Measurements from ENCODE around the gene SZT2.
"Not testable (repeated sequence)": the region's sequence is repeated elsewhere in the genome, so short reads cannot be mapped to it uniquely, and the experiment has no call there.

The SZT2 gene

GRCh38 chr1:43382027-43382779, 7.5 kb upstream of the SZT2 start:
- Histone ChIP-seq H3K9ac (ENCODE audit: low read length) (no peak overlapping the region), H3K36me3 (ENCODE audit: control insufficient read depth, insufficient read depth, low read length) (peaks cover 38% of the 10 kb centered on the region), H3K27ac (ENCODE audit: low read depth, low read length) (no peak overlapping the region), H3K4me3 (ENCODE audit: low read length) (no peak overlapping the region), H3K27me3 (ENCODE audit: control insufficient read depth, insufficient read depth, low read length) (no peaks in the 10 kb centered on the region), H3K4me1 (ENCODE audit: control insufficient read depth, insufficient read depth, low read length) (peaks cover 4% of the 10 kb centered on the region)

GRCh38 chr1:43383449-43383848, 6.2 kb upstream of the SZT2 start:
- Histone ChIP-seq H3K36me3 (ENCODE audit: control insufficient read depth, insufficient read depth, low read length) (peaks cover 38% of the 10 kb centered on the region), H3K27ac (ENCODE audit: low read depth, low read length) (no peak overlapping the region), H3K4me3 (ENCODE audit: low read length) (no peak overlapping the region), H3K4me1 (ENCODE audit: control insufficient read depth, insufficient read depth, low read length) (peaks cover 7% of the 10 kb centered on the region), H3K9ac (ENCODE audit: low read length) (no peak overlapping the region), H3K27me3 (ENCODE audit: control insufficient read depth, insufficient read depth, low read length) (no peaks in the 10 kb centered on the region)

GRCh38 chr1:43386676-43387075, 3.0 kb upstream of the SZT2 start:
- no peak overlapping the region for H3K4me3 ChIP-seq (ENCODE audit: low read length)
- H3K36me3 ChIP-seq (ENCODE audit: control insufficient read depth, insufficient read depth, low read length) = peaks cover 35% of the 10 kb centered on the region

GRCh38 chr1:43387976-43388599, 1.6 kb upstream of the SZT2 start:
- Histone ChIP-seq H3K27me3 (ENCODE audit: control insufficient read depth, insufficient read depth, low read length) (no peaks in the 10 kb centered on the region), H3K9ac (ENCODE audit: low read length) (no peak overlapping the region), H3K4me1 (ENCODE audit: control insufficient read depth, insufficient read depth, low read length) (peaks cover 13% of the 10 kb centered on the region), H3K36me3 (ENCODE audit: control insufficient read depth, insufficient read depth, low read length) (peaks cover 32% of the 10 kb centered on the region), H3K27ac (ENCODE audit: low read depth, low read length) (no peak overlapping the region), H3K4me3 (ENCODE audit: low read length) (peak overlapping the region; percentile 80)

More at GRCh38 chr1:43386676-43387075, 3.0 kb upstream of the SZT2 start:
- no peak overlapping the region for H3K27ac ChIP-seq (ENCODE audit: low read depth, low read length)
- H3K4me1 ChIP-seq (ENCODE audit: control insufficient read depth, insufficient read depth, low read length) = peaks cover 16% of the 10 kb centered on the region
- H3K9ac ChIP-seq (ENCODE audit: low read length) = no peak overlapping the region
- H3K27me3 ChIP-seq (ENCODE audit: control insufficient read depth, insufficient read depth, low read length) = no peaks in the 10 kb centered on the region

GRCh38 chr1:43388613-43389012, 1.1 kb upstream of the SZT2 start:
- H3K9ac ChIP-seq (ENCODE audit: low read length) = peak overlapping the region; percentile 53
- no peak overlapping the region for H3K27ac ChIP-seq (ENCODE audit: low read depth, low read length)
- H3K27me3 ChIP-seq (ENCODE audit: control insufficient read depth, insufficient read depth, low read length) = no peaks in the 10 kb centered on the region
- H3K4me1 ChIP-seq (ENCODE audit: control insufficient read depth, insufficient read depth, low read length) = peaks cover 13% of the 10 kb centered on the region
- H3K4me3 ChIP-seq (ENCODE audit: low read length) = peak overlapping the region; percentile 80
- peaks cover 28% of the 10 kb centered on the region for H3K36me3 ChIP-seq (ENCODE audit: control insufficient read depth, insufficient read depth, low read length)

GRCh38 chr1:43392702-43393101, 3.0 kb downstream of the SZT2 start:
- Histone ChIP-seq H3K27ac (ENCODE audit: low read depth, low read length) (no peak overlapping the region), H3K36me3 (ENCODE audit: control insufficient read depth, insufficient read depth, low read length) (no peaks in the 10 kb centered on the region), H3K4me3 (ENCODE audit: low read length) (no peak overlapping the region), H3K27me3 (ENCODE audit: control insufficient read depth, insufficient read depth, low read length) (no peaks in the 10 kb centered on the region), H3K9ac (ENCODE audit: low read length) (no peak overlapping the region), H3K4me1 (ENCODE audit: control insufficient read depth, insufficient read depth, low read length) (peaks cover 13% of the 10 kb centered on the region)

GRCh38 chr1:43395523-43395922, 5.8 kb downstream of the SZT2 start:
- H3K9ac ChIP-seq (ENCODE audit: low read length) = no peak overlapping the region
- H3K4me3 ChIP-seq (ENCODE audit: low read length) = no peak overlapping the region
- H3K4me1 ChIP-seq (ENCODE audit: control insufficient read depth, insufficient read depth, low read length) = peaks cover 3% of the 10 kb centered on the region
- H3K36me3 ChIP-seq (ENCODE audit: control insufficient read depth, insufficient read depth, low read length) = no peaks in the 10 kb centered on the region
- no peaks in the 10 kb centered on the region for H3K27me3 ChIP-seq (ENCODE audit: control insufficient read depth, insufficient read depth, low read length)
- no peak overlapping the region for H3K27ac ChIP-seq (ENCODE audit: low read depth, low read length)

- Histone ChIP-seq H3K4me3 (ENCODE audit: low read length) (no peak overlapping the region), H3K36me3 (ENCODE audit: control insufficient read depth, insufficient read depth, low read length) (no peaks in the 10 kb centered on the region), H3K9ac (ENCODE audit: low read length) (no peak overlapping the region), H3K27me3 (ENCODE audit: control insufficient read depth, insufficient read depth, low read length) (no peaks in the 10 kb centered on the region), H3K4me1 (ENCODE audit: control insufficient read depth, insufficient read depth, low read length) (no peaks in the 10 kb centered on the region), H3K27ac (ENCODE audit: low read depth, low read length) (no peak overlapping the region)
These were observed 6.4 kb downstream of the SZT2 start for GRCh38 chr1:43396059-43396458.

- no peak overlapping the region for H3K9ac ChIP-seq (ENCODE audit: low read length)
- peaks cover 6% of the 10 kb centered on the region for H3K36me3 ChIP-seq (ENCODE audit: control insufficient read depth, insufficient read depth, low read length)
- H3K4me1 ChIP-seq (ENCODE audit: control insufficient read depth, insufficient read depth, low read length) = no peaks in the 10 kb centered on the region
- H3K27me3 ChIP-seq (ENCODE audit: control insufficient read depth, insufficient read depth, low read length) = no peaks in the 10 kb centered on the region
- no peak overlapping the region for H3K4me3 ChIP-seq (ENCODE audit: low read length)
- no peak overlapping the region for H3K27ac ChIP-seq (ENCODE audit: low read depth, low read length)
These were observed 8.5 kb downstream of the SZT2 start for GRCh38 chr1:43398227-43398626.

- H3K9ac ChIP-seq (ENCODE audit: low read length); H3K27ac ChIP-seq (ENCODE audit: low read depth, low read length); H3K4me1 ChIP-seq (ENCODE audit: control insufficient read depth, insufficient read depth, low read length); H3K27me3 ChIP-seq (ENCODE audit: control insufficient read depth, insufficient read depth, low read length); H3K4me3 ChIP-seq (ENCODE audit: low read length): not testable (repeated sequence)
- peaks cover 21% of the 10 kb centered on the region for H3K36me3 ChIP-seq (ENCODE audit: control insufficient read depth, insufficient read depth, low read length)
These were observed 10.7 kb downstream of the SZT2 start for GRCh38 chr1:43400441-43400840.

GRCh38 chr1:43402089-43402865, 12.6 kb downstream of the SZT2 start:
- H3K36me3 ChIP-seq (ENCODE audit: control insufficient read depth, insufficient read depth, low read length) = peaks cover 30% of the 10 kb centered on the region
- no peaks in the 10 kb centered on the region for H3K4me1 ChIP-seq (ENCODE audit: control insufficient read depth, insufficient read depth, low read length)
- no peaks in the 10 kb centered on the region for H3K27me3 ChIP-seq (ENCODE audit: control insufficient read depth, insufficient read depth, low read length)

GRCh38 chr1:43404353-43404752, 14.7 kb downstream of the SZT2 start:
- Histone ChIP-seq H3K27ac (ENCODE audit: low read depth, low read length) (no peak overlapping the region), H3K4me1 (ENCODE audit: control insufficient read depth, insufficient read depth, low read length) (no peaks in the 10 kb centered on the region), H3K36me3 (ENCODE audit: control insufficient read depth, insufficient read depth, low read length) (peaks cover 32% of the 10 kb centered on the region), H3K9ac (ENCODE audit: low read length) (no peak overlapping the region), H3K27me3 (ENCODE audit: control insufficient read depth, insufficient read depth, low read length) (no peaks in the 10 kb centered on the region), H3K4me3 (ENCODE audit: low read length) (no peak overlapping the region)

More at GRCh38 chr1:43402089-43402865, 12.6 kb downstream of the SZT2 start:
- Histone ChIP-seq H3K4me3 (ENCODE audit: low read length) (no peak overlapping the region), H3K27ac (ENCODE audit: low read depth, low read length) (no peak overlapping the region), H3K9ac (ENCODE audit: low read length) (no peak overlapping the region)

All from rectal smooth muscle tissue (tissue), 1 donor.